ENCODE results near the gene RBM4. TPM values are rescaled to one million over a fixed set of nuclear protein-coding genes. Genes with fewer than 3 reads are reported as not detected.
"Not testable (repeated sequence)": the region's sequence is repeated elsewhere in the genome, so short reads cannot be mapped to it uniquely, and the experiment has no call there.

The RBM4 gene
- total RNA-seq, 1 donor from 2014 or later: 98.9 TPM

GRCh38 chr11:66600631-66601233 lies 37.8 kb upstream of the RBM4 start:
- ATAC-seq (peak; percentile 30), DNase-seq (no peak)
- Histone ChIP-seq H3K36me3 (peaks cover 27% of the 10 kb centered on the region), H3K27ac (no peak overlapping the region), H3K4me3 (no peak overlapping the region), H3K9me3 (no peaks in the 10 kb centered on the region), H3K4me1 (peaks cover 2% of the 10 kb centered on the region), H3K27me3 (no peaks in the 10 kb centered on the region)
- intact Hi-C loops (cut with DNase I): no loop called here
- TF ChIP-seq CTCF (IDR thresholded peaks at IDR 0.05): no peak

GRCh38 chr11:66603072-66603471 lies 35.4 kb upstream of the RBM4 start:
- no peaks in the 10 kb centered on the region for H3K27me3 ChIP-seq
- no peaks in the 10 kb centered on the region for H3K9me3 ChIP-seq
- no peak for DNase-seq
- H3K36me3 ChIP-seq: peaks cover 33% of the 10 kb centered on the region
- no peak overlapping the region for H3K4me3 ChIP-seq
- no peak for ATAC-seq
- H3K27ac ChIP-seq: no peak overlapping the region
- TF ChIP-seq CTCF (IDR thresholded peaks at IDR 0.05): no peak
- no peaks in the 10 kb centered on the region for H3K4me1 ChIP-seq
- intact Hi-C loops (cut with DNase I): no loop called here

GRCh38 chr11:66604155-66604554 lies 34.3 kb upstream of the RBM4 start:
- intact Hi-C loops (cut with DNase I): no loop called here
- Histone ChIP-seq H3K9me3 (no peaks in the 10 kb centered on the region), H3K27ac (no peak overlapping the region), H3K27me3 (no peaks in the 10 kb centered on the region), H3K4me1 (no peaks in the 10 kb centered on the region), H3K4me3 (no peak overlapping the region), H3K36me3 (peaks cover 33% of the 10 kb centered on the region)
- no peak for TF ChIP-seq CTCF (IDR thresholded peaks at IDR 0.05)
- no peak for DNase-seq
- no peak for ATAC-seq

- intact Hi-C loops (cut with DNase I); H3K9me3 ChIP-seq; DNase-seq; H3K4me3 ChIP-seq; H3K27me3 ChIP-seq; H3K4me1 ChIP-seq; H3K27ac ChIP-seq; ATAC-seq: not testable (repeated sequence)
- peaks cover 21% of the 10 kb centered on the region for H3K36me3 ChIP-seq
Measured at GRCh38 chr11:66606608-66607007, 31.9 kb upstream of the RBM4 start.

GRCh38 chr11:66607126-66607834 lies 31.2 kb upstream of the RBM4 start:
- ATAC-seq (no peak), DNase-seq (no peak)
- Histone ChIP-seq H3K27me3 (no peaks in the 10 kb centered on the region), H3K9me3 (no peaks in the 10 kb centered on the region), H3K4me3 (no peak overlapping the region), H3K36me3 (peaks cover 21% of the 10 kb centered on the region), H3K27ac (no peak overlapping the region), H3K4me1 (no peaks in the 10 kb centered on the region)
- intact Hi-C loops (cut with DNase I): no loop called here
- TF ChIP-seq CTCF (IDR thresholded peaks at IDR 0.05): no peak

- no peaks in the 10 kb centered on the region for H3K27me3 ChIP-seq
- H3K4me3 ChIP-seq: no peak overlapping the region
- H3K9me3 ChIP-seq: no peaks in the 10 kb centered on the region
- DNase-seq (no peak), ATAC-seq (no peak)
- peaks cover 14% of the 10 kb centered on the region for H3K36me3 ChIP-seq
- H3K27ac ChIP-seq: no peak overlapping the region
- H3K4me1 ChIP-seq: no peaks in the 10 kb centered on the region
- no peak for TF ChIP-seq CTCF (IDR thresholded peaks at IDR 0.05)
- intact Hi-C loops (cut with DNase I): no loop called here
Measured at GRCh38 chr11:66609721-66610617, 28.5 kb upstream of the RBM4 start.
